Activated CD8-positive, alpha-beta memory T cell treated with anti-CD3 and anti-CD28 coated beads, Interleukin-2, amount 50 U/mL, for 1 hour (primary cell): ENCODE measurements around the gene PGAM2.

Source experiments
- DNase-seq: peaks from one replicate; pipeline ENCODE4 v3.0.0-alpha.2; 2020; ENCODE audit errors: extremely low read depth

The PGAM2 gene

DNA sequence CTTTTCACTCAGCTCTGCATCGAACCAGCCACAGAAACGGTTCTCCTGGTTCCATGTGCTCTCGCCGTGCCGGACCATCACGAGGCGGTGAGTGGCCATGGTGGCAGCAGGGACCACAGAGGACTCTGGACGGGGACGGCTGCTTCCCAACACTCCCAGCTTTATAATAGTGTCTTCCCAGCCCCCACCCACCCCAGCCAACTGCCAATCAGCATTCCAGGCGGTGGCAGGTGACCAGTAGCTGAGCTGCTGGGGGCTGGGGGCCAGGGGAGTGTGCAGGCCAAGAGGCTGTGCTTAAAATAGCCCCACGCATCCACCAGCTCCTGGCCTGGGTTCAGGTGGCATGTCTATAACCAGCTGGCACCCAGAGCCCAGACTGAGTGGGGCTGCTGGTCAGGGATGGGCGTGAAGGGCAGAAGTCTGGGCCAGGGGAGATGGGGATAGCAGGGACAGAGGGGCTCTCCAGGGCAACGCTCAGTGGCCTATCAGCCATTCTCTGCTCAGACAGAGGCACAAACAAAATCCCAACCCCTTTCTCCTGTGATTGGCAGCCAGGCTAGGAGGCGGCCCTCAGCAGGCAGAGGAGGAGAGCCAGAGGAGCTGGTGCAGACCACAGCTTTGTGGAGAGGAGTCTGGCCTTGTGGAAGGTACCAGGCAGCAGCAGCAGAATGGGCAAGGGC, at the start of gene PGAM2:
Gene PGAM2 (minus strand): TSS at position 137 of the 680 bp plus-strand sequence. CDS start 38 bp downstream, at position 99.
- no peak for DNase-seq

DNA sequence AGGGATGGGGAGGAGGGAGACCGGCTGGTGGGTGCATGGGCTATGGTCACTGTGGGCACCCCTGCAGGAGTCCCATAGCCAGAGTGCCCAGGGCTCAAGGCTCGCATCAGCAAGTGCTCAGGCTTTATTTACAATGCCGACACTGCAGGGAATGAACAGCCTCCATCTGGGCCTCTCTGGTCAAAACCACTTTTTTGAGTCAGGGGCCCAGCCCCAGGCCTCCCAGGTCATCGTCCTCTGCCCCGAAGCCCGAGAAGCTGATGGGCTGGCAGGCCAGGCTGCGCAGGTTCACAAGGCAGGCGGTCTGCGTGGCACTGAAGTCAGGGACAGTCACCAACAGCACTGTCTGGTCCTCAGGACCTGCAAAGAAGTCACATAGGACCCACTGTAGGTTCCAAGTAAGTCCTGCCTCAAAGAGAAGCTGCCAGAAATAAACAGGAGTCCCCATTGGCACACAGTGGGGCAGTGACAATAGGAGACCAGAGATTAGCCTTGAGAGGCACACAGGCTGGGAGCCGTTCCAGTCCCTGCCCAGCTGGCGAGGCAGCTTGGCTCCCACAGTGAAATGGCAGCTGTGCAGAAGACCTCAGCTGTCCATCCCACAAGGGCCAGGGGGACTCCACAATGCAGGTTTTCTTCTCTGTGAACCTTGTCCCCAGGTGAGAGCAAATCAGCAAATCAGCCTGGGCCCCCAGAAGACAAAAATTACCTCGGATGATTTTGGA, 49.4 kb upstream of the PGAM2 start:
- DNase-seq = no peak

DNA sequence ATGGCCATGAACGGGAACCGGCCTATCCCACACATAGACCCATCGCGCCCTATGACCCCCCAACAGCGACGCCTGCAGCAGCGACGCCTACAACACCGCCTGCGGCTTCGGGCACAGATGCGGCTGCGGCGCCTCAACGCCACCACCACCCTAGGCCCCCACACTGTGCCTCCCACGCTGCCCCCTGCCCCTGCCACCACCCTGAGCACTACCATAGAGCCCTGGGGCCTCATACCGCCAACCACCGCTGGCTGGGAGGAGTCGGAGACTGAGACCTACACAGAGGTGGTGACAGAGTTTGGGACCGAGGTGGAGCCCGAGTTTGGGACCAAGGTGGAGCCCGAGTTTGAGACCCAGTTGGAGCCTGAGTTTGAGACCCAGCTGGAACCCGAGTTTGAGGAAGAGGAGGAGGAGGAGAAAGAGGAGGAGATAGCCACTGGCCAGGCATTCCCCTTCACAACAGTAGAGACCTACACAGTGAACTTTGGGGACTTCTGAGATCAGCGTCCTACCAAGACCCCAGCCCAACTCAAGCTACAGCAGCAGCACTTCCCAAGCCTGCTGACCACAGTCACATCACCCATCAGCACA, 48.5 kb upstream of the PGAM2 start:
- no peak for DNase-seq

DNA sequence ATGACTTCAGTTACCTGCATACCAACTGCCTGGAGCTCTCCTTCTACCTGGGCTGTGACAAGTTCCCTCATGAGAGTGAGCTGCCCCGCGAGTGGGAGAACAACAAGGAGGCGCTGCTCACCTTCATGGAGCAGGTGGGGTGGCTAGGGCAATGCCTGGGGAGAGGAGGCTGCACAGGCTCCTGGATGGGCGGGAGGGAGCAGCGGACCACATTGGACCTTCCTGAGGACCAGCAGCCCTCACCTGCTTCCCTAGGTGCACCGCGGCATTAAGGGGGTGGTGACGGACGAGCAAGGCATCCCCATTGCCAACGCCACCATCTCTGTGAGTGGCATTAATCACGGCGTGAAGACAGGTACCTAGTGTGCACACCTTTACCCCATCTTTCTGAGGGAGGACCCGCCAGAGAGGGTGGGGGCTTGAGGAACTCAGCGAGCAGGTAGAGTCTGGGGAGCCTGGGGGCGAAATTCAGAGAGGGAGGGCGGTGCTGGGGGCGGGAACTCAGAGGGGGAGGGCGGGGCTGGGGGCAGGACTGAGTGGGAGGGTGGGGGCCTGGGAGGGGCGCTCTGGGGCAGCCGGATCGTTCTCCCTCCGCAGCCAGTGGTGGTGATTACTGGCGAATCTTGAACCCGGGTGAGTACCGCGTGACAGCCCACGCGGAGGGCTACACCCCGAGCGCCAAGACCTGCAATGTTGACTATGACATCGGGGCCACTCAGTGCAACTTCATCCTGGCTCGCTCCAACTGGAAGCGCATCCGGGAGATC, 47.8 kb upstream of the PGAM2 start:
- no peak for DNase-seq

DNA sequence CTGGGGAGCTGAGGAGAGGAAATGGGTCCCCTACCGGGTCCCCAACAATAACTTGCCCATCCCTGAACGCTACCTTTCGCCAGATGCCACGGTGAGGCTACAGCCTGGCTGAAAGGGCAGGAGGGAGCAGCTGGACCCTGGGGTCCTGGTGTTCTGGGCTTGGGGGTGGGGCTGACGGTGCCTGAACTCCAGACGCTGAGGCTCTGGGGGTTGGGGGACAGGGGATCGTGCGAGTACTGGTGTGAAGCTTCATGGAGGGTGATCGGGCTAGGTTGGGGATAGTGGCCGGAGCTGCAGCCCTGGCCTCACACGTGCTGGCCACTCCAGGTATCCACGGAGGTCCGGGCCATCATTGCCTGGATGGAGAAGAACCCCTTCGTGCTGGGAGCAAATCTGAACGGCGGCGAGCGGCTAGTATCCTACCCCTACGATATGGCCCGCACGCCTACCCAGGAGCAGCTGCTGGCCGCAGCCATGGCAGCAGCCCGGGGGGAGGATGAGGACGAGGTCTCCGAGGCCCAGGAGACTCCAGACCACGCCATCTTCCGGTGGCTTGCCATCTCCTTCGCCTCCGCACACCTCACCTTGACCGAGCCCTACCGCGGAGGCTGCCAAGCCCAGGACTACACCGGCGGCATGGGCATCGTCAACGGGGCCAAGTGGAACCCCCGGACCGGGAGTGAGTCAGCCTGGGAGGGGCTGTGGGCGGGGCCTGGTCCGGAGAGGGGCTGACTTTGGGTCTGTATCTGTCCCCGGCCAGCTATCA, 47.0 kb upstream of the PGAM2 start:
- no peak for DNase-seq

DNA sequence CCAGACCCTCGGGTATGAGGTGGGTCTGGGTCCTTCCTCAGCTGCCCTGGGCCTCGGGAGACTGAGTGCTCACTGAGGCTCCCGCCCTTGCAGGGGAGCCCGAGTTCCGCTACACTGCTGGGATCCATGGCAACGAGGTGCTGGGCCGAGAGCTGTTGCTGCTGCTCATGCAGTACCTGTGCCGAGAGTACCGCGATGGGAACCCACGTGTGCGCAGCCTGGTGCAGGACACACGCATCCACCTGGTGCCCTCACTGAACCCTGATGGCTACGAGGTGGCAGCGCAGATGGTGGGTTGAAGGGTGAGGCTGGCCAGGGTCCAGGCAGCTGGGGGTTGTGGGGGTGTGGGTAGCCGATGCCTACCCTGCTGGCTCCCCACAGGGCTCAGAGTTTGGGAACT, 46.4 kb upstream of the PGAM2 start:
- DNase-seq = no peak

DNA sequence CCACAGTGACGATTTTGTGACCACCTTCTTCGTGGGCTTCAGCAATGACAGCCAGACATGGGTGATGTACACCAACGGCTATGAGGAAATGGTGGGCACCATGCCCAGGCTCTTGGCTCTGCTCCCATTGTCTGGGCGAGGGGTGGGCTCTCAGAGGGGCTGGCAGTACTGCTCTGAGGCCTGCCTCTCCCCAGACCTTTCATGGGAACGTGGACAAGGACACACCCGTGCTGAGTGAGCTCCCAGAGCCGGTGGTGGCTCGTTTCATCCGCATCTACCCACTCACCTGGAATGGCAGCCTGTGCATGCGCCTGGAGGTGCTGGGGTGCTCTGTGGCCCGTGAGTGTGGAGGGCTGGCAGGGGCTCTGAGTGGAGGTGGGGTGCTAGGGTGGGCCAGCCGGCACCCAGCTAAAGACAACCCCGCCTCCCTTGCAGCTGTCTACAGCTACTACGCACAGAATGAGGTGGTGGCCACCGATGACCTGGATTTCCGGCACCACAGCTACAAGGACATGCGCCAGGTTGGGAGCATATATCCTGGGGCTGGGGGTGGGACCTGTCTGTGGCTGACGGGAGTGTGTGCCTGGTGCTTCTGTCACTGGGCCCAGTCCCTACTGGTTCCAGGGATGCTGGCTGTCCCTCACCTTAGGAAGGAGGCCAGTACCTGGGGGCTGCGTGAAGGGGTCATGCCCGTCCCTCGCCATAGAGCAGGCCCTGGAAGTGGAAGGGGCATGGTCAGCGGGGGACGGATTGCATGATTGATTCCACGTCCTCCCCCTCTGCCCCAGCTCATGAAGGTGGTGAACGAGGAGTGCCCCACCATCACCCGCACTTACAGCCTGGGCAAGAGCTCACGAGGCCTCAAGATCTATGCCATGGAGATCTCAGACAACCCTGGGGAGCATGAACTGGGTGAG, 45.6 kb upstream of the PGAM2 start:
- no peak for DNase-seq

DNA sequence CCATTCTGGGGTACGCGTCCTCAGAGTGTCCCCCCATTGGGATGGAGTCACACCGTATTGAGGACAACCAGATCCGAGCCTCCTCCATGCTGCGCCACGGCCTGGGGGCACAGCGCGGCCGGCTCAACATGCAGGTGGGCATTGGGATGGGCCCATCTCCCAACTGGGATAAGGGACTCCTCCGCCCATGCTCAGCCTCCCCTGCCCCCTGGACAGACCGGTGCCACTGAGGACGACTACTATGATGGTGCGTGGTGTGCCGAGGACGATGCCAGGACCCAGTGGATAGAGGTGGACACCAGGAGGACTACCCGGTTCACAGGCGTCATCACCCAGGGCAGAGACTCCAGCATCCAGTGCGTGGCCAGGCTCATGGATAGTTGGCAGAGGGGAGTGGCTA, 44.6 kb upstream of the PGAM2 start:
- DNase-seq = no peak

DNA sequence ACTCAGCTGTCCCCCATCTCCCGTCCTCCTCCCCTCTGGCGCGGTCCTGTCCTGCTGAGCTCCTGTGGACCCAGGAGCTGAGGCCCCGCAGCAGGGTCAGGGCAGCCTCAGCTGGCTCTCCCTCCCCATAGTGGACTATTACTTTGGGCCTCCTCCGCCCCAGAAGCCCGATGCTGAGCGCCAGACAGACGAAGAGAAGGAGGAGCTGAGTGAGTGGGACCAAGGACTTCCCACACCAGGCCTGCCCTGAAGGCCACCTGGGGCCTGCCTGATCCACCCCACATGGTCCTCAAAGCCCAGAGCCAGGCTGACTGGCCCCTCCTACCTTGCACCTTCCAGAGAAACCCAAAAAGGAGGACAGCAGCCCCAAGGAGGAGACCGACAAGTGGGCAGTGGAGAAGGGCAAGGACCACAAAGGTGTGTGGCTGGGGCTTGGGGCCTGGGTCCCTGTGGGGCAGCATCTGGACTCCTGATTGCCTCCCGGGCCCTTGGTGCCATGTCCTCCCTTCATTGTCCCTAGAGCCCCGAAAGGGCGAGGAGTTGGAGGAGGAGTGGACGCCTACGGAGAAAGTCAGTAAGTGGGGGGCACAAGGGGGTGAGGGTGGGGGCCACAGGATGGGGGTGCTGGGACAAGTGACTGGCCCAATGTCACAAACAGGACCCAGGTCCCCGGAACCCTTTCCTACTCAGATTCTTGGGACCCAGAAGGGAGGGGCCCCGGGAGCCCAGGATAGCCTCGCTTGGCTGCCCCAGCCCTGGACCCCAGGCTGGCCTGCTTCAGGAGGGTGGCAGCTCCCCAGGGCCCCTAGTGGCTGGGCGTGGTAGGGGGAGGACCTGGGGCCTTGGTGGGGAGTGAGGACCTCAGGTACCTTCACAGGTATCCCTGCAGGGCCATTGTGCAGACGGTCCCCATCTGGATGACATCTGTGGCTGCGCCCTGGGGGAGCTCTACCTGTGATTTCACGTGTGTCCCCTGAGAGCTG, 43.7 kb upstream of the PGAM2 start:
- no peak for DNase-seq

DNA sequence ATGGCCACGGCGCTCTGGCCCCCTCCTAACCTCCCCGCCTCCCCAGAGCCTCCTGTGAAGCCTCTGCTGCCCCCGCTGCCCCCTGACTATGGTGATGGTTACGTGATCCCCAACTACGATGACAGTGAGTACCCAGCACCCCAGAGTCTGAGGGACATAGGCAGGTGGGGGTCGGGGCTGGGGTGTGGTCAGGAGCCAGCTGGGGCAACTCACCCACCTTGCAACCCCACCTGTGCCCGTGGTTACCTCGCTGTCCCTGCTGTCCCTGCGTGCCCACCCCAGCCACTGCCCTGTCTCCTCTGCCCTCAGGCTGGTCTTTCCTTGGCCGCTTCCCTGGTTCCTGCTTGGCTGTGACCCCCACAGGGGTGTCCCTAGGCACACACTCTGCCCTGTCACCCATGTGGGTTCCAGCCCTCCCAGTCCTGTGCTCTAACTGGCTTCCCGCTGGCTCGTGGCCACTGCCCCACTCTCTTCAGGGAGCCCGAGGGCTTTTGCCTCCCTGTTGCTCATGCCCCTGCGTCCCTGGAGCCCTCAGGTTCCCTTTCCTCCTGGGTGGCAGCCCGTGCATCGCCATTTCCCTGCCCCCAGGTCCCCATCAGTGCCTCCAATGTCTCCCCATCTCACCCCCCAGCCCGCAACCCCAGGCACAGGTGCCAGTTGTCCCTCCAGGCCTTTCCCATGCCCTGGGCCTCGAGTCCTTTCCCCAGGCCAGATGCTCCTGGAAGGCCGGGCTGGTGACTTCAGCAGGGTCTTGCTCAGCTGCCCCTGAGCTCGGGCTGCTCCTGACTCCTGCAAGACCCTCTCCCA, 42.8 kb upstream of the PGAM2 start:
- no peak for DNase-seq

DNA sequence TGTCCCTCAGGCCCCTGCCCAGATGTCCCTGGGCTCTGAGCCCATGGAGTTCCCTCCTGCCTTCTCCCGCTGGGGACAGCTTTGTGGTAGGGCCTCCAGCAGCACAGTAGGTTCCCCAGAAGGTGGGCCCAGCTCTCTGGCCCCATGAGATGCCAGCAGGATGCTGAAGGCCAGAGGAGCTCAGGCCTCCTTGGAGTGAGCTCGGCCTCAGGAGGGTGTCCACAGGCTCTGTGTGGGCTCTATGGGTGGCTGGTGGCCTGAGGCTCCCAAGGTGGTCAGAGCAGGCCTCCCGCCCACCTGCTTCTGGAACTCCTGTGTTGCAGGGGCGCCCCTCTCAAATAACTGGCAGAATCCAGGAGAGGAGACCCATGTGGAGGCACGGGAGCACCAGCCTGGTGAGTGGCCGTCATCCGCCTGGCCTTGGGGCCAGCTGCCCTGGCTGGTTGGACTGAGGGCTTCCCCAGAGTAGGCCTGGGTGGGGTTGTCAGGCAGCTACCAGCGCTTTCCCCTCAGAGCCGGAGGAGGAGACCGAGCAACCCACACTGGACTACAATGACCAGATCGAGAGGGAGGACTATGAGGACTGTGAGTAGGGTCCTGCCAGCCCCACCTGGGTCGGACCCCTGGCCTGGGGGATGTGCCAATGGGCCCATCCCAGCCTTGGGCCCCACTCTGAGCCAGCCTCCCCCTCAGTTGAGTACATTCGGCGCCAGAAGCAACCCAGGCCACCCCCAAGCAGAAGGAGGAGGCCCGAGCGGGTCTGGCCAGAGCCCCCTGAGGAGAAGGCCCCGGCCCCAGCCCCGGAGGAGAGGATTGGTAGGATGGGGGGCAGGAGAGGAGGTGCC, 42.0 kb upstream of the PGAM2 start:
- DNase-seq = no peak

DNA sequence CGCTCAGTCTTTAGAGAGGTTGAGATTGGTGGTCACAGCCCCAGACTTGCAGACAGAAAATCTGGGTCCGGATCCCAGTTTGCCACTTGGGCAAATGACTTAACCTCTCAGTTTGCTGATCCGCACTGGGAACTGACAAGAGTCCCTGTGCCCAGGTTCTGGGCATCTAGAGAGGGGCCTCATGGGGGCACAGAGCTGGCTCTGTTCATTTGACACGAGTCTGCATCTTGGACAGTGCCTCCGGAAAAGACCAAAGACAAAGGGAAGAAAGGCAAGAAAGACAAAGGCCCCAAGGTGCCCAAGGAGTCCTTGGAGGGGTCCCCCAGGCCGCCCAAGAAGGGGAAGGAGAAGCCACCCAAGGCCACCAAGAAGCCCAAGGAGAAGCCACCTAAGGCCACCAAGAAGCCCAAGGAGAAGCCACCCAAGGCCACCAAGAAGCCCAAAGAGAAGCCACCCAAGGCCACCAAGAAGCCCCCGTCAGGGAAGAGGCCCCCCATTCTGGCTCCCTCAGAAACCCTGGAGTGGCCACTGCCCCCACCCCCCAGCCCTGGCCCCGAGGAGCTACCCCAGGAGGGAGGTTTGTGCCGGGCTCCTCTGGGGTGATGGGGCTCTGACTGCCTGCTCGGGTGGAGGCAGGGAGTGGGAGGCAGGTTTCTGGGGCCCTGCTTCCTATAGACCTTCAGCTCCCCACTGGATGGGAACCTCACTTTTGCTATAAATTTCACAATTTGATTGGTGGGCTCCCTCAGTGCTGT, 41.1 kb upstream of the PGAM2 start:
- no peak for DNase-seq

DNA sequence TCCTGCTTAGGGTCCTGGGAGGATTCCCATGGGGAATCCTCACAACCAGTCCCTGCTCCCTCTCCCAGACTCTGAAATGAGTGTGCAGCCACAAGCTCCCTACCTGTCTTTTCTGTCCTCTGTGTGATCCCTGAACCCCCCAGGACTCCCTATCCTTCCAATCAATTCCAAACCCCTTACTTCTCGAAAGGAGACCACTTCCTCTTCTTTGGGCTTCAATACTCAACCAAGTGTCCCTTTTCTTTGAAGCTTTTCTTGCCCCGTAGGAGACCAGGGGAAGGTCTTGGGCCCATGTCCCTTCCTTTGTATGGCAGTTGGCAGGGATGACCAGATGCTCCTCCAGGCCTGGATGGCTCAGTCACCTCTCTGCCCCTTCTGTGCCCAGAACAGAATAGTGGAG, 40.5 kb upstream of the PGAM2 start:
- no peak for DNase-seq

DNA sequence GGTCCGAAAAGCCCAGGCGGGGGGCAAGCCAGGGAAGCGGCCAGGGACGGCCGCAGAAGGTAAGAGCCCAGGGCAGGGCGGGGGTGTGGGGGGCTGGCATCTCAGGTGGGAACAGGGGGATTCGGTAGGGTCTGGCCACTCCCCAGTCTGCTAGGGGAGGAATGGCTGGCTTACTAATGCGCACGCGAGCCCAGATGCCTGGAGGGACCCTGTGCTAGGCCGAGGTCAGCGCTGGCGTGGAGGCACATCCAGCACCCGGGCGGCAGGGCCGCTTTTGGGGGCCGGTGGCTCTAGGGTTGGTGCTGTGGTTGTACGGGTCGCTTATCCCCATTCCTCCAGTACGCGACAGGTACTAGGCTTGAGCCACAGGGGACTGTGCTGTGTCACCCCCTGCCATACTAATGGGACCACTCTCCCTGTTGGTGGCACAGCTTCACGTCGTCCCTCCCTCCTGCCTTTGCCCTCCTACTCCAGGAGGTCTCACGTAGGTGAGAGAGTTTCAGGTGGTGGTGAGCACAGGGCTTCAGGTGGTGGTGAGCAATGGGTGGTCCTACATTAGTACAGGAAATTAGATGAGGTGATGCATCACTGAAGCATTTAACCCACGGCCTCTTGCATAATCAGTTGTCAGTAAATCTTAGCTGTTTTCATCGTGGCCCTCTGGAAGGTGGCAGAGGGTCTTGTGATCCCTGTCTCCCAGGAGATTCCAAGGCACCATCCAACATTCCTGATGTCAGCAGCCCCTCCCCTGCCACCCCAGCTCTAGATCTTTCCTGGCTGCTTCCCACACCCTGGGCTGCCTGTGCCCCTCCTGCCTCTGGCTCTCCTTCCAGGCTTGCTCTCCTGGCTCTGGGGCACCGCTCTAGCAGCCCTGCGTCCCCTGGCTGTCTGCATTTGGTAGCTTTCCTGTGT, 39.7 kb upstream of the PGAM2 start:
- no peak for DNase-seq

DNA sequence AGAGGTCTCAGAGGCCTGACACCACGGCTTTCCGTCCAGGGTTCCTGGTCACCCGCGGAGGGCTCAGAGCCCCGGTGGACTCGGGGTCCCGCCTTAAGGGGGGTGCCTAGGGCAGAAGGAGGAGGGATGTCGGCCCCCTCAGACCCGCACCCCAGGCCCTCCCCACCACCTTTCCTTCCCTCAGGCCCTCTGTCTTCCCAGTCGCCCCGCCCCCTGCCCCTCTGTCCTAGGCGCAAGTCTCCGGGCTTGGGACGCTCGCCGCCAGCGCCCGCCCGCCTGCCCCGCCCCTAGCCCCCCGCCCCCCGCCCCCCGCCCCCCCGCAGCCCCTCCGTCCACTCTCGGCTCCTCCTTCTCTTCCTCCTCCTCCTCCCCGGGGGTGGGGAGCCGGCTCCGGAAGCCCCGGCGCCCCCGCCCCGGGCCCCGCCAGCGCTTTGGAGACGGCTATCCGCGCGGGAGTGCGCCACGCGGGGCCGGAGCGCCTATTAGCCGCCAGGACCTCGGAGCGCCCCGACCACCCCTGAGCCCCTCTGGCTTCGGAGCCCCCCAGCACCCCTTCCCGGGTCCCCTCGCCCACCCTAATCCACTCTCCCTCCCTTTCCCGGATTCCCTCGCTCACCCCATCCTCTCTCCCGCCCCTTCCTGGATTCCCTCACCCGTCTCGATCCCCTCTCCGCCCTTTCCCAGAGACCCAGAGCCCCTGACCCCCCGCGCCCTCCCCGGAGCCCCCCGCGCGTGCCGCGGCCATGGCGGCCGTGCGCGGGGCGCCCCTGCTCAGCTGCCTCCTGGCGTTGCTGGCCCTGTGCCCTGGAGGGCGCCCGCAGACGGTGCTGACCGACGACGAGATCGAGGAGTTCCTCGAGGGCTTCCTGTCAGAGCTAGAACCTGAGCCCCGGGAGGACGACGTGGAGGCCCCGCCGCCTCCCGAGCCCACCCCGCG, 38.8 kb upstream of the PGAM2 start, which contains the start of gene AEBP1:
Gene AEBP1 (plus strand): TSS at position 423 of the 937 bp plus-strand sequence. CDS start 321 bp downstream, at position 744.
- DNase-seq = no peak
